Lung (tissue), 12 donors: ENCODE measurements around the gene INCA1. TPM values are rescaled to one million over a fixed set of nuclear protein-coding genes. Genes with fewer than 3 reads are reported as not detected.

Experiments used
- ATAC-seq: fragments of 200-7000 bp; cut with Tn5 transposase; one replicate; pipeline ENCODE4 v1.9.1; 2020; ENCODE audit warnings: moderate number of reproducible peaks; ENCODE audit not compliant: insufficient read depth, low FRiP score
- DNase-seq, 3 donors: peaks; one replicate each; pipeline ENCODE4 v3.0.0-alpha.2; 2013 to 2017
- H3K27ac ChIP-seq, 2 donors: one replicate each; pipeline ENCODE4 v1.5.1; 2013; ENCODE audit warnings: mild to moderate bottlenecking in 2 of 2, moderate library complexity in 2 of 2, control low read depth in 1 of 2, inconsistent platforms in 1 of 2, low read depth in 1 of 2, low read length in 1 of 2
- H3K27me3 ChIP-seq, 3 donors: one replicate each; pipeline ENCODE4 v1.5.1; 2013; ENCODE audit warnings: low read length in 2 of 3; ENCODE audit not compliant: control insufficient read depth in 3 of 3, insufficient read depth in 3 of 3
- H3K36me3 ChIP-seq, 4 donors: one replicate each; pipeline ENCODE4 v1.5.1; 2013; ENCODE audit warnings: low read length in 4 of 4, mild to moderate bottlenecking in 1 of 4, moderate library complexity in 1 of 4; ENCODE audit not compliant: control insufficient read depth in 4 of 4, insufficient read depth in 4 of 4
- H3K4me1 ChIP-seq, 5 donors: one replicate each; pipeline ENCODE4 v1.5.1; 2013; ENCODE audit warnings: low read length in 5 of 5, mild to moderate bottlenecking in 2 of 5, moderate library complexity in 1 of 5; ENCODE audit not compliant: control insufficient read depth in 5 of 5, insufficient read depth in 5 of 5
- H3K4me3 ChIP-seq: one replicate; pipeline ENCODE4 v1.5.1; 2013; ENCODE audit warnings: mild to moderate bottlenecking, control low read depth, moderate library complexity
- H3K9ac ChIP-seq, 2 donors: one replicate each; pipeline ENCODE4 v1.5.1; 2013; ENCODE audit warnings: low read length in 2 of 2, control low read depth in 1 of 2; ENCODE audit not compliant: insufficient read depth in 1 of 2
- H3K9me3 ChIP-seq, 4 donors: one replicate each; pipeline ENCODE4 v1.5.1; 2013; ENCODE audit warnings: low read length in 3 of 4, mild to moderate bottlenecking in 1 of 4, moderate library complexity in 1 of 4; ENCODE audit not compliant: control insufficient read depth in 4 of 4, insufficient read depth in 3 of 4
- WGBS, 2 donors: extraction: QIAGEN DNeasy Blood & Tissue Kit; methylation state at CpG; one replicate each; pipeline ENCODE4 v1.1.7; 2013; 5-methylcytosine and 5-hydroxymethylcytosine counted together
- polyA plus RNA-seq, 2 donors: library from polyadenylated mRNA; stranded (reverse); fragments of 200-250 nt; gene quantifications; one replicate each; pipeline ENCODE4 v1.2.1, GENCODE V29; 2013
- total RNA-seq, 2 donors: library from RNA; depleted of rRNA in 1 of 2; stranded (reverse); fragments of >200 nt in 1 of 2; gene quantifications; one replicate each; pipeline ENCODE4 v1.2.1, GENCODE V29; 2014 to 2021
- TF ChIP-seq, protein P1 (sequence below): IDR thresholded peaks from 2 replicates; pipeline ENCODE4 v1.5.1; 2012; ENCODE audit warnings: mild to moderate bottlenecking; ENCODE audit errors: control extremely low read depth, extremely low read depth
- donor health status: control.
- donor health status: control.
- donor health status: Bipolar disorder and iron deficiency.
- donor health status: healthy.
- donor health status: DM: yes; HTN: yes; CAD: no.

The INCA1 gene
- total and polyA plus RNA-seq, 4 donors = 0.89 to 3.4 (median 1.9) TPM

DNA sequence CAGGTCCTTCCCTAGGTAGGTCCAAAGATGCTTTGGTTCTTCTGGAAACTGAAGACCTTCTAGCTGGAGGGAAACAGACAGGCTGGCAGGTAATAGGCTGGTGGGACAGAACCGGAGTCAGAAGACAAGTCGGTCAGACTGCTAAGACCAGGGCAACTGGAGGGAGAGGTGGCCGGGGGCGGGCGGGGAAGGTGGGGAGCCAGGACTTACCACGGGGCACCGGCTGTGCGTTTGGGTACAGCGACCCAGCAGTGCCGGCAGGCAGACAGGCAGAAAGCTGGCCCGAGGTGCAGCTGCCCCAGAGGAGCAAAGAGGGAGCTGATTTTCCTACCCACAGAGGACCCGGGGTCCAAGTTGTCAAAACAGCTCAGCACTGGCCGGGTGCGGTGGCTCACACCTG lies 37.3 kb upstream of the INCA1 start:
- ATAC-seq (no peak), DNase-seq (no peak)
- TF ChIP-seq, protein P1, sequence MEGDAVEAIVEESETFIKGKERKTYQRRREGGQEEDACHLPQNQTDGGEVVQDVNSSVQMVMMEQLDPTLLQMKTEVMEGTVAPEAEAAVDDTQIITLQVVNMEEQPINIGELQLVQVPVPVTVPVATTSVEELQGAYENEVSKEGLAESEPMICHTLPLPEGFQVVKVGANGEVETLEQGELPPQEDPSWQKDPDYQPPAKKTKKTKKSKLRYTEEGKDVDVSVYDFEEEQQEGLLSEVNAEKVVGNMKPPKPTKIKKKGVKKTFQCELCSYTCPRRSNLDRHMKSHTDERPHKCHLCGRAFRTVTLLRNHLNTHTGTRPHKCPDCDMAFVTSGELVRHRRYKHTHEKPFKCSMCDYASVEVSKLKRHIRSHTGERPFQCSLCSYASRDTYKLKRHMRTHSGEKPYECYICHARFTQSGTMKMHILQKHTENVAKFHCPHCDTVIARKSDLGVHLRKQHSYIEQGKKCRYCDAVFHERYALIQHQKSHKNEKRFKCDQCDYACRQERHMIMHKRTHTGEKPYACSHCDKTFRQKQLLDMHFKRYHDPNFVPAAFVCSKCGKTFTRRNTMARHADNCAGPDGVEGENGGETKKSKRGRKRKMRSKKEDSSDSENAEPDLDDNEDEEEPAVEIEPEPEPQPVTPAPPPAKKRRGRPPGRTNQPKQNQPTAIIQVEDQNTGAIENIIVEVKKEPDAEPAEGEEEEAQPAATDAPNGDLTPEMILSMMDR = no peak
- 82 to 92% methylated on average over 14 of the region's 14 CpGs for WGBS, 2 donors
- Histone ChIP-seq H3K27ac (no peak overlapping the region), H3K27me3 (peaks cover 0 to 12% (median 0%) of the 10 kb centered on the region in 3 donors), H3K9me3 (no peaks in the 10 kb centered on the region), H3K36me3 (no peaks in the 10 kb centered on the region), H3K4me1 (peaks cover 0 to 5% (median 0%) of the 10 kb centered on the region in 5 donors), H3K4me3 (no peak overlapping the region), H3K9ac (no peak overlapping the region)

DNA sequence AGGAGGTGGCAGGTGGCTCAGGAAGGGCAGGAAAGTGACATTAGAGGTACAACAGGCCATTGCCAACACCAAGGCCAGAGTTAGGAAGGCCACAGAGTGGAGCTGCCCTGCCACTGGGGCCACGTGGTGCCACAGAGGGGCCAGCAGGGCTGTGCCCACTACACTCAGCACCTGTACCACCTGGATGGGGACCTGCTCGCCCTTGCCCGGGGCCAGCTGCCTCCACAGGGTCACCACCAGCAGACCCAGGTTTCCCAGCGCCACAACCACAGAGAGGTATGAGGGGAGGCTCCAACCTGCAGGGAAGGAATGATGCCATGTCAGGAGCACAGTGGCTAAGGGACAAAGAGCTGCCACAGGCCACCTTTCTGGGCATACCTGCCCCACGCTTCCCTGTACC lies 36.7 kb upstream of the INCA1 start:
- ATAC-seq (no peak), DNase-seq (no peak)
- H3K4me3 ChIP-seq = no peak overlapping the region
- 93 to 99% methylated on average over 5 of the region's 5 CpGs for WGBS, 2 donors
- TF ChIP-seq, protein P1 = no peak
- H3K36me3 ChIP-seq = no peaks in the 10 kb centered on the region
- peaks cover 0 to 5% (median 0%) of the 10 kb centered on the region in 5 donors for H3K4me1 ChIP-seq
- H3K9me3 ChIP-seq = no peaks in the 10 kb centered on the region
- H3K27me3 ChIP-seq = peaks cover 0 to 12% (median 0%) of the 10 kb centered on the region in 3 donors
- H3K9ac ChIP-seq = no peak overlapping the region
- no peak overlapping the region for H3K27ac ChIP-seq

DNA sequence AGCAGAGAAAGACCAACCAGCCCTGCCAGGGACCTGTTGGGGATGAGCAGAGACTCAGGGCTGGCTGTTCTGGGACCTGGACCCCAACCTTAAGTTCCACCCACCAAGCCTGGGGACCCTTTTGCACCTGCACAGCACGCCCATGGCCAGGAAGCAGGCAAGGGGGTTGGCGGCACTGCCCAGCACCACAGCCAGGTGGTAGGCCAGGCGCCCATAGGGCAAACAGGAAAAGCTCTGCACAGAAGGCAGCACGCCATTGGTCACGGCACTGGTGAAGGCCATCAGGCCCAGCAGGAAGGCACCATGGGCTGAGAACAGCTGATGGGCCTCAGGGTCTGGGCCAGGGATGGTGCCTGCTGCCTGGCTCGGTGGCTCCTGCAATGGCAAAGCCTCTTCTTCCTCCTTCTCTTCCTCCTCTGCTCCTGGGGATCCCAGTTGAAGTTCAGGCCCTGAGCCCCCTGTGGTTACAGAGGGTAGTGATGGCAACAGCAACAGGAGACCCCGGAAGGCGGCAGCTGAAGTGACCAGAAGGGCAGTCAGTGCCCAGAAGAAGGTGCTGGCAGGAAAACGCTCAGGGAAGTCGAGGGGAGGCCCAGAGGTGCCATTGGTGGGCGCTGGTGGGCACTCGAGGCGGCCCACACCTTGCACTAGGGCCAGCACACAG lies 36.2 kb upstream of the INCA1 start:
- TF ChIP-seq, protein P1 = no peak
- H3K9ac ChIP-seq = no peak overlapping the region
- H3K36me3 ChIP-seq = no peaks in the 10 kb centered on the region
- ATAC-seq = no peak
- H3K27me3 ChIP-seq = peaks cover 0 to 12% (median 0%) of the 10 kb centered on the region in 3 donors
- 92 to 93% methylated on average over 13 of the region's 13 CpGs for WGBS, 2 donors
- H3K27ac ChIP-seq = no peak overlapping the region
- no peak overlapping the region for H3K4me3 ChIP-seq
- H3K4me1 ChIP-seq = peaks cover 0 to 5% (median 0%) of the 10 kb centered on the region in 5 donors
- no peaks in the 10 kb centered on the region for H3K9me3 ChIP-seq
- no peak for DNase-seq
